GM18519 (cell line): ENCODE results near the gene STPG2.

Source experiments
- ATAC-seq: cut with Tn5 transposase; IDR thresholded peaks from one replicate; pipeline ENCODE4 v1.9.1; 2021; ENCODE audit warnings: mild to moderate bottlenecking, moderate library complexity; ENCODE audit not compliant: unreplicated experiment, low FRiP score

STPG2 gene

DNA sequence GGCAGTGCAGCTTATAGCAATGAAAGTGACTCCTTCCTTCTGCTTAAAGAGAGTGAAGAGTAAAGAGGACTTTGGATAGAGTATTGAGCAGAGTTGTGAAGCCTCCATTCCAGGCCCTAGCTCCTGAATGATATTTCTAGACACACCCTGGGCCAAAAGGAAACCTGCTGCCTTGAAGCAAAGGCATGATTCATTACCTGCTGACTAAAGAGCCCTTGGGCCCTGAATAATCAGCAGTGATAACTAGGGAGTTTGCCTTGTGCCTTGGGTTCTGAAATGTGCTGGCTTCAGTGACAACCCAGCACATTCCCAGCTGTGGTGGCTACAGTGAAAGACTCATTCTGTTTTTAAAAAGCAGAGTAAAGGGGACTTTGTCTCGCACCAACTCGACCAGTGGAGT, 49.2 kb downstream of the STPG2 start:
- ATAC-seq: no peak

- no peak for ATAC-seq
Observed at GRCh38 chr4:98093662-98094061, 49.6 kb downstream of the STPG2 start.

DNA sequence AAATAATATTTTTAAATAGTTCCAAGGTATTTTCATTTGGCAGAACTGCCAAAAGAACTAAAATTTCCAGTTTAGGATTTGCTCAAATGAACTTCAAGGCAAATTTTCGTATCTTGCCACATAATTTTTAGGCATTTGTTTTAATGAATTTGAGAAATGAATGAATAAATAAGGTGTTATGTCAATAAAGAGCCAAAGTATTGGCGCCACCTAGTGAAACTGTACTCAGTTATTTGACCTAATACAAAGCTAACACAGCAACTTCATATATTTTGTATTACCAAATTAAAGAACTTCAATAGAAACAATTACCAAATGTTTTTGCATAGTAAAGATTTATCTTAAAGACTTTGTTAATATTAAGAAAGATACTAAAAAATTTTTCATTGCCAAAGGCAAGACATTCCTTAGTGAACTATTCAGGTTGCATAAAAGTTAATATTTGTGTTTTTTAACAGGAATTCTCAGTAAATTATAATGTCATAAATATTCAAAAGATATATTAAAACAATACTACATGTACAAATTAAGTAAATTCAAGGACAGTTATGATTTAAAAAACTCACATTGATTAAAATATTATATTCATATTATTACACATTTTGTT, 50.3 kb downstream of the STPG2 start:
- no peak for ATAC-seq

GRCh38 chr4:98081936-98082335, 61.3 kb downstream of the STPG2 start:
- ATAC-seq: no peak

GRCh38 chr4:98068495-98068894, 74.8 kb downstream of the STPG2 start:
- ATAC-seq: no peak

DNA sequence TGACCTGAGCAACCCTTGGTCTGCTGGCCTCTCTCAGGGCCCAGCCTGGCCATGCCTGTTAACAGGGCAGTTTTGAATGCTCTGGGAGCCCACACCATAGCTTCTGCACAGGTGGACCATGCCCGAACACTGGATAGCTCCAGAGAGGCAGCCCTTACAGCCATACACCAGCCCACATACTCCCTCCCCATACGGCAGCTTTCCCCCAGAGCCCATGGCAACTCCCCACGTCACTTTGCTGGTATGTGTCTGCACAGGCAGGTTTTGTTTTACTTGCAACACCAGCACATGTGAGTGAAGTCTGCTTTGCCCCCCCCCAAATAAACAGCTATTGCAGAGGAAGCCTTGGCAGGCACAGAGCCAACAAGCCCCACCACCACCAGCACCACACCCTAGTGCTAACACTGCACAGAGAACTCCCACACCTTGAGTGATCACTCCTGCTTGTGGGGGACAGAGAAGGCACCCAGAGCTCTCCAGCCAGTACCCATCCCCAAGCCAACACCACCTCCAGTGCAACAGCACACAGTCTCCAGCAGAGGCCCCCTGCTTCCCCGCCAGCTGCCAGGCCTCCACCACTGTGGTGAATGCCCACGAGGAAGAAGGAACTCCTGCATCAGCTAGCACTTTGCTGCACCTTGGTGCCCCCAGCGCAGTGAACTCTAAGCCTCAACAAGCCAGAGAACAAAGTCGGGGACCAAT, 87.3 kb downstream of the STPG2 start:
- no peak for ATAC-seq

GRCh38 chr4:98046665-98047064, 96.6 kb downstream of the STPG2 start:
- ATAC-seq: no peak

- ATAC-seq: no peak
Observed at GRCh38 chr4:98030059-98030458, 113.2 kb downstream of the STPG2 start.

DNA sequence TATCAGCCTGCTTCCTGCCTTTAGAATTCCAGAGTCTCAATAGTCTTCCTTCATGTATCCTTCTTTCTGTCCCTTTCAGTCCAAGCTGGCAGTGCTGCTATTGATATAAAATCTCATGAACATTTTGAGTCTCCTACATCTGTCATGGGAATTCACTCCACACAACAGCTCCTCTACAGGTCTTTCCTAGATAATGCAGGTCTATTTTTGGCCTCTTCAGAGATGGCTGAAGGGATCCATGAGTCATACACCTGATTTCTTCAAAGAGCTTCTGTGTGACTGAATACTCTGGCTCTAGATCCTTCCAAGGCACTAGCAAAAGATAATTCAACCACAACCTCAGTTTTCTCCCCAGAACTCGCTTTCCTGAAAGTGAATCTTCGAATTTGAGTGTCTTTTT, 115.4 kb downstream of the STPG2 start:
- ATAC-seq: no peak

GRCh38 chr4:98026362-98026761, 116.9 kb downstream of the STPG2 start:
- ATAC-seq: no peak

GRCh38 chr4:98006814-98007412, 136.4 kb downstream of the STPG2 start:
- no peak for ATAC-seq

- ATAC-seq: no peak
Observed at GRCh38 chr4:98006060-98006459, 137.2 kb downstream of the STPG2 start.

DNA sequence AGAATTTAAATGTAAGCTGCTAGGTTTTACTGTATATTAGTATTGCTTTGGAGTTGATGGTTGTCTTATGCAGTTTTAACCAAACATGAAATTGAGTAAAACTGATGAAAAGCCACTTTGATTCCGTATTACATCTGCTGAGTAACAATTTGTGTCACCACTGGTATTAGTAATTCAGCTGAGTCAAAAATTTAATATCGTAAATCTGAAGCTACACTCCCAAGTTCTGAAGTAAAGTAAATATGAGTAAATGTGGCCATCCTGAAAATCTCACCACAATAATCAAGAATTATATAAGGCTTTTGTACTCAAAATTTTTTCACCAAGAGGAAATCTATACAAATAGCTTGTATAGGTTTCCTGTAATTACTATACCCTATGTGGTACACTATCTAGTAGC, 142.3 kb downstream of the STPG2 start:
- ATAC-seq: no peak

- no peak for ATAC-seq
Observed at GRCh38 chr4:97998203-97998602, 145.1 kb downstream of the STPG2 start.

- ATAC-seq: no peak
Observed at GRCh38 chr4:97994765-97995465, 148.4 kb downstream of the STPG2 start.

- ATAC-seq: no peak
Observed at GRCh38 chr4:97990409-97990808, 152.9 kb downstream of the STPG2 start.

- no peak for ATAC-seq
Observed at GRCh38 chr4:97987019-97987648, 156.1 kb downstream of the STPG2 start.

DNA sequence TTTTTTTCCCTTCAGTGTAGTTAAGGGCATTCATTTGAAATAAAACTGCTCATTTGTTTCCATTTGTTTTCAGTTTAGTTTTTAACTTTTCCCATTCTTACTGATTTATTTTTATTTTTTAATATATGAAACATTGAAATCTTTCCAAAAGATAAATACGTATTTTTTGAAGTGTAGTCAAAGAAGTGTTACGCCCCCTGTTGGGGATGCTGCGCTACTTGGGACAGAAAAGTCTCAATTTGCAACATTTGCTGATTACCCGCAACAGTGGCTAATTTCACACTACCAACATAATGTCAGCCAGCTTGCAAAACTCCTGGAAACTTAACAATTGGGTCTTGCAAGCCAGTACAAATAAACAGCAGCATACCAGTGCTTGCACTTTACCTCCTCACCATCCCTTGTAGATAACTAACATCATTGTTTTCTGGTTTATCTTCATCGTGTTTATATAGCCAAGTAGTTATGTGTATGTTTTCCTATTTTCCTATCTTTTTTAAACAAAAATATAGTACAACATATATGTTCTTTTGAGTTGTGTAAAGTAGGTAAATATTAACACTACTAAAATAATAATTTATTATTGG, 158.6 kb downstream of the STPG2 start:
- ATAC-seq: no peak

DNA sequence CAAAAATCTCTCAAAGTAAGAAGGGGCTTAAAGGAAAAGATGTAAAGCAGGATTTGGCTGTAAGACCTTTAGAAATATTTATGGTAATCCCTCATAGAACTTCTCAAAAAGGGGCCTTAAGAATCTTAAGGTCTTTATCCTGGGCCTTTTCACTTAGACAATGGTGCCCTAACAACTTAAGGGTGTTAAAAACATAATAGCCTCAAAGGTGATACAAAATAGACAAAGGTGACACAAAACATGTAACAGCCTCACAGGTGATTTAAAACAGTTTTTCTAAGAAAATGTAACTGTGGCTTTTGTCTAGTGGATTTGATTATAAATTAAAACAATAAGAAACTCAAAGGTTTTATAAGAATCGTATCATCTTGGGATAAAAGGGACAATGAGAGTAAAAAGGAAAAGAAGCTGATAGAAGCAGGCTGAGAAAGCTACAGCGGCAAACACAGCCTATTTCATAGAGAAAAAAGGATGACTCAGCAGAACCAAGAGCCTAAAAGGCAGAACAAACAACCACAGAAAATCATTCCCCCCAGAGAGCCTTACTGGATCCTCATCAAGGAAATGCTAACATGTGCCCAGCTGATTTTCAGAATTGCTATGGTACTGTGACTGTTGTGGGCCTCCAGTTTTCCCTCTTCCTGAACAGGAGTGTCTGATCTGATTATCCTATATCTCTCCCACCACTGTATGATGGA, 164.3 kb downstream of the STPG2 start:
- ATAC-seq: no peak
